ENCODE data around the gene TMEM165.

DNA sequence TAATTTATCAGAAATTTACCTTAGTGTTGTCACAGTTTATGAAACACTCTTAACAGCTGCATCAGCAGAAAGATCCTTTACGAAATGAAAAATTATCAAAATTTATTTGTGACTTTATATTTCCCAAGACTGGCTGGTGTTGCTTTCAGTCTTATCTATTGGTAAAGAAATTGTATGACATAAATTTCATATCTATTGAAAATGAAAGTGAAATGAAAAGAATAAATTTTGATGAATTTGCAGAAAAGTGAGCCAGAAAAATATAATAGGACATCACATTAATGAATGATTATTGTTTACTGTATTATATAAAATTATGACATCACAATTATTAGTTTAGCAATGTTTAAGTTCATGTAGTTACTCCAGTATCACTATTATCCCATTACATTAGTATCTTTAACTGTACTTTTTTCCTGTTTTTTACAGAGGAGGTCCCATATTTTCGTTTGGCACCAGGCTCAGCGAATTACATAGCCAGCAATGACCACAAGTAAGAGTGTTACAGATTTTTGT lies 13.2 kb upstream of the TMEM165 start:
- TF ChIP-seq, protein P1, sequence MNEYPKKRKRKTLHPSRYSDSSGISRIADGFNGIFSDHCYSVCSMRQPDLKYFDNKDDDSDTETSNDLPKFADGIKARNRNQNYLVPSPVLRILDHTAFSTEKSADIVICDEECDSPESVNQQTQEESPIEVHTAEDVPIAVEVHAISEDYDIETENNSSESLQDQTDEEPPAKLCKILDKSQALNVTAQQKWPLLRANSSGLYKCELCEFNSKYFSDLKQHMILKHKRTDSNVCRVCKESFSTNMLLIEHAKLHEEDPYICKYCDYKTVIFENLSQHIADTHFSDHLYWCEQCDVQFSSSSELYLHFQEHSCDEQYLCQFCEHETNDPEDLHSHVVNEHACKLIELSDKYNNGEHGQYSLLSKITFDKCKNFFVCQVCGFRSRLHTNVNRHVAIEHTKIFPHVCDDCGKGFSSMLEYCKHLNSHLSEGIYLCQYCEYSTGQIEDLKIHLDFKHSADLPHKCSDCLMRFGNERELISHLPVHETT (tag by site-specific recombination; IDR thresholded peaks at IDR 0.05) = no peak
- TF ChIP-seq ZNF274 (IDR thresholded peaks at IDR 0.05; ENCODE audit: low read length) (no peak), ZNF274 (tag by site-specific recombination; IDR thresholded peaks at IDR 0.05; ENCODE audit: borderline replicate concordance) (no peak), CTCF (tag by site-specific recombination; IDR thresholded peaks at IDR 0.05) (no peak), ZNF16 (tag by site-specific recombination; IDR thresholded peaks at IDR 0.05; ENCODE audit: low read depth) (no peak)

Measured in HEK293 (cell line).